Calu3 (cell line): ENCODE results near the gene ARL13A. TPM values are rescaled to one million over a fixed set of nuclear protein-coding genes. Genes with fewer than 3 reads are reported as not detected.
A peak's percentile ranks its signal among the peaks of the same experiment; 100 is the strongest.
"Not testable (repeated sequence)": the region's sequence is repeated elsewhere in the genome, so short reads cannot be mapped to it uniquely, and the experiment has no call there.

ENCODE experiments used
- BruUV-seq: library from RNA; stranded (reverse); fragments of 400-500 nt; replicated peaks from 2 replicates; lab custom pipeline; 2021; lab: Mats Ljungman, UMichigan
- CTCF ChIA-PET: fragments of 300-600 bp; sonication (Branson Sonifier 250); formaldehyde crosslinking; loops from one replicate; lab custom pipeline; 2022; ENCODE audit warnings: antibody characterized with exemption; lab: Charles Lee
- DNase-seq: peaks from one replicate; pipeline ENCODE4 v3.0.0; 2022
- H3K27ac Mint-ChIP-seq: one replicate; pipeline ENCODE4 v1.8.0; 2022; ENCODE audit warnings: mixed read lengths; ENCODE audit not compliant: unreplicated experiment
- H3K27me3 Mint-ChIP-seq: one replicate; pipeline ENCODE4 v1.8.0; 2022; ENCODE audit warnings: mixed read lengths; ENCODE audit not compliant: unreplicated experiment
- H3K36me3 Mint-ChIP-seq: one replicate; pipeline ENCODE4 v1.8.0; 2022; ENCODE audit warnings: mild to moderate bottlenecking, moderate library complexity, mixed read lengths; ENCODE audit not compliant: insufficient read depth, unreplicated experiment
- H3K4me1 Mint-ChIP-seq: one replicate; pipeline ENCODE4 v1.8.0; 2022; ENCODE audit warnings: mild to moderate bottlenecking, low read depth, mixed read lengths; ENCODE audit not compliant: unreplicated experiment
- H3K4me3 Mint-ChIP-seq: one replicate; pipeline ENCODE4 v1.8.0; 2022; ENCODE audit warnings: mild to moderate bottlenecking, low read depth, moderate library complexity, mixed read lengths; ENCODE audit not compliant: unreplicated experiment
- H3K9me3 Mint-ChIP-seq: one replicate; pipeline ENCODE4 v1.8.0; 2022; ENCODE audit warnings: low read depth, mixed read lengths; ENCODE audit not compliant: unreplicated experiment
- intact Hi-C: fragments of 100-400 bp; cut with micrococcal nuclease; formaldehyde crosslinking; loops from one replicate; pipeline ENCODE4 v1.10.0; 2022; ENCODE audit not compliant: unreplicated experiment
- total RNA-seq: library from RNA; stranded (reverse); gene quantifications from 2 replicates; pipeline ENCODE4 v1.2.3, GENCODE V29; 2022
- TF ChIP-seq, protein P1 (sequence below): fragments of 200-600 bp; IDR thresholded peaks from one replicate; pipeline ENCODE4 v1.8.0; 2022; ENCODE audit warnings: antibody characterized with exemption; ENCODE audit not compliant: unreplicated experiment

ARL13A gene
- total RNA-seq, 1 experiment from 2014 or later, result not detected

DNA sequence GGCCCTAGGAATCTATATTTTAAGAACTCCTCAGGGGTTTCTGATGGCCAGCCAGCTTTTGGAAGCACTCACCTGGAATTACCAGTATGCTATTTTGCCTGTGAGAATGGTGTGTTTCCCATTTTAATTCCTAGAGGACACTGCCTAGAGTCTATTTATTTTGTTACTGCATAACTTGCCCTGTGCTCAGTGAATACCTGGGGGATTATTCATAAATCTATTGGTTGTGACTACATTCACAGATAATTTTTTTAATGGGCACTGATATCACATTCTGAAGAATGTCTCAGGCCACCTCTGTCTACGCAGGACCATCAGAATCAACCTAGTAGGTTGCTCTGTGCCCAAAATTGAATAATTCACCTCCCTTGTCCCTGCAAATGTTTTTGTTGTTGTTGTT lies 6.7 kb downstream of the ARL13A start:
- no TSS peak for BruUV-seq
- Mint-ChIP-seq H3K27me3 (no peaks in the 10 kb centered on the region), H3K4me1 (peaks cover 19% of the 10 kb centered on the region), H3K4me3 (no peak overlapping the region), H3K9me3 (peaks cover 2% of the 10 kb centered on the region), H3K27ac (no peak overlapping the region), H3K36me3 (peaks cover 7% of the 10 kb centered on the region)
- intact Hi-C loops, result no loop called here
- DNase-seq, result no peak
- CTCF ChIA-PET, result interaction anchor here (0.6 kb wide), 1 partner anchor 73 kb away, joined by 3 read pairs; no protein-coding TSS in a partner anchor
- TF ChIP-seq, protein P1, sequence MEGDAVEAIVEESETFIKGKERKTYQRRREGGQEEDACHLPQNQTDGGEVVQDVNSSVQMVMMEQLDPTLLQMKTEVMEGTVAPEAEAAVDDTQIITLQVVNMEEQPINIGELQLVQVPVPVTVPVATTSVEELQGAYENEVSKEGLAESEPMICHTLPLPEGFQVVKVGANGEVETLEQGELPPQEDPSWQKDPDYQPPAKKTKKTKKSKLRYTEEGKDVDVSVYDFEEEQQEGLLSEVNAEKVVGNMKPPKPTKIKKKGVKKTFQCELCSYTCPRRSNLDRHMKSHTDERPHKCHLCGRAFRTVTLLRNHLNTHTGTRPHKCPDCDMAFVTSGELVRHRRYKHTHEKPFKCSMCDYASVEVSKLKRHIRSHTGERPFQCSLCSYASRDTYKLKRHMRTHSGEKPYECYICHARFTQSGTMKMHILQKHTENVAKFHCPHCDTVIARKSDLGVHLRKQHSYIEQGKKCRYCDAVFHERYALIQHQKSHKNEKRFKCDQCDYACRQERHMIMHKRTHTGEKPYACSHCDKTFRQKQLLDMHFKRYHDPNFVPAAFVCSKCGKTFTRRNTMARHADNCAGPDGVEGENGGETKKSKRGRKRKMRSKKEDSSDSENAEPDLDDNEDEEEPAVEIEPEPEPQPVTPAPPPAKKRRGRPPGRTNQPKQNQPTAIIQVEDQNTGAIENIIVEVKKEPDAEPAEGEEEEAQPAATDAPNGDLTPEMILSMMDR, result no peak

DNA sequence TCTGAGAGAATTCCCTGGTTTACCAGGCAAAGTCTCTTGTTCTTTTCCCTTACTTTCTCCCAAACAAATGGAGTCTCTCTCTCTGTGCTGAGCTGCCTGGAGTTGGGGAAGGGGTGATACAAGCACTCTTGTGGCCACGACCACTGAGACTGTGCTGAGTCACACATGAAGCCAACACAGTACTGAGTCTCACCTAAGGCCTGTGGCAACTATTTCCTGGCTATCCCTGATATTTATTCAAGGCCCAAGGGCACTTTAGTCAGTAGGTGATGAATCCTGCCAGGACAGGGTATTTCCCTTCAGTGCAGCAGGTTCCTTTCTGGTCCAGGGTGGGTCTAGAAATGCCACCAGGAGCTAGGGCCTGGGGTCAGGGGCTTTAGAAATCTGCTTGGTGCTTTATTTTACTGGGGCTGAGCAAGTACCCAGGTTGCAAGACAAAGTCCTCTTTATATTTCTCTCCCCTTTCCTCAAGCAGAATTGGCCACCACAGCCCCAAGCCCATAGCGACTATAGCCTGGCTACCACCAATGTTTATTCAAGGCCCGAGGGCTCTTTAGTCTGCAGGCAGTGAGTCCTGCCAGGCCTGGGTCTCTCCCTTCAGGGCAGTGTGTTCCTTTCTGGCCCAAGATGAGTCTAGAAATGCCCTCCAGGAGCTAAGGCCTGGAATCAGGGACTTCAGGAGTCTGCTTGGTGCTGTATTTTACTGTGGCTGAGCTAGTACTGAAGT lies 10.5 kb downstream of the ARL13A start:
- peaks cover 19% of the 10 kb centered on the region for H3K4me1 Mint-ChIP-seq
- intact Hi-C loops, result no loop called here
- H3K27me3 Mint-ChIP-seq, result no peaks in the 10 kb centered on the region
- H3K9me3 Mint-ChIP-seq, result peaks cover 2% of the 10 kb centered on the region
- H3K27ac Mint-ChIP-seq, result peak overlapping the region; percentile 83
- peaks cover 12% of the 10 kb centered on the region for H3K36me3 Mint-ChIP-seq
- TF ChIP-seq, protein P1, result no peak
- BruUV-seq, result no TSS peak
- DNase-seq, result peak; percentile 7
- no peak overlapping the region for H3K4me3 Mint-ChIP-seq
- CTCF ChIA-PET, result interaction anchor here (1.3 kb wide), 1 partner anchor 55 kb away, joined by 3 read pairs; no protein-coding TSS in a partner anchor

DNA sequence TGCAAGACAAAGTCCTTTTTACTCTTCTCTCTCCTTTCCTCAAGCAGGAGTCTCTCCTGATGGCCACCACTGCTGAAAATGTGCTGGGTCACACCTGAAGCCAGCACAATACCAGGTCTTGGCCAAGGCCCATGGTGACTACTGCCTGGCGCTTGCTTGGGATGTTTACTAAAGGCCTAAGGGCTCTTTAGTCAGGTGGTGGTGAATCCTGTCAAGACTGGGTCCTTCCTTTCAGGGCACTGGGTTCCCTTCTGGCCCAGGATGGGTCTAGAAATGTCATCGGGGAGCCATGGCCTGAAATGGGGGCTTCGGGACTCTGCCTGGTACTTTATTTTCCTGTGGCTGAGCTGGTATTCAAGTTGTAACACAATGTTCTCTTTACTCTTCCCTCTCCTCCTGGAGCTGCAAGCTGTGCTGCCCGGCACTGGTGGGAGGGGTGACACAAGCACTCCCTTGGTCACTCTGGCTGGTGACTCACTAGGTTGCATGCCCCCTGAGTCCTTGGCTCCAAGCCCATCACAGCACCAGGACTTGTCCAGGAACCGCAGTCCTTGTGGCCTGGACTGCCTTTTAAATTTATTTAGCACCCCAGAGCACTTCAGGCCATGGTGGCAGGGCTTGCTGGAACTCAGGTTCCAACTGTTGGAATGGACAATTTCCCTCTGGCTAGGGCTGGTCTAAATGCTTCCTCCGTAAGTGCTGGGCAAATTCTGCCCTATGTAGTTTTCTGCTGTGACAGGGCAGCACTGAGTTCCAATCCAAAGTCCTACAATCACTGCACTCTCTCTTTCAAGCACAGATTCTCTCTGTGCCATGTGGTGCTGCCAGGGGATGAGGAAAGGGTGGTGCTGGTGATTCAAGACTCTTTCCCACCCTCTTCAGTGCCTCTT lies 11.3 kb downstream of the ARL13A start:
- TF ChIP-seq, protein P1, result no peak
- Mint-ChIP-seq H3K4me1 (peaks cover 19% of the 10 kb centered on the region), H3K9me3 (peaks cover 2% of the 10 kb centered on the region), H3K36me3 (peaks cover 12% of the 10 kb centered on the region), H3K4me3 (no peak overlapping the region), H3K27ac (peak overlapping the region; percentile 83), H3K27me3 (no peaks in the 10 kb centered on the region)
- DNase-seq, result peak; percentile 85
- intact Hi-C loops, result no loop called here
- CTCF ChIA-PET, result interaction anchor here (1.3 kb wide), 1 partner anchor 54 kb away, joined by 3 read pairs; no protein-coding TSS in a partner anchor
- BruUV-seq, result no TSS peak

DNA sequence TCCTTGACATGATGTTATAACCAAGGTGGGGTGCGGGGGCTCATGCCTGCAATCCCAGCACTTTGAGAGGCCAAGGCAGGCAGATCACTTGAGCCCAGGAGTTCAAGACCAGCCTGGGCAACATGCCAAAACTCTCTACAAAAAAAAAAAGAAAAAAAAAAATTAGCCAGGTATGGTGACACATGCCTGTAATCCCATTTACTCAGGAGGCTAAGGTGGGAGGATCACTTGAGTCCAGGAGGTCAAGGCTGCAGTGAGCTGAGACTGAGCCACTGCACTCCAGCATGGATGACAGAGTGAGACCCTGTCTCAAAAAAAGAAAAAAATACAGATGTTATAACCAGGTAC lies 12.0 kb downstream of the ARL13A start:
- CTCF ChIA-PET, H3K9me3 Mint-ChIP-seq, H3K4me3 Mint-ChIP-seq, H3K27me3 Mint-ChIP-seq, intact Hi-C loops, BruUV-seq: not testable (repeated sequence)
- peaks cover 19% of the 10 kb centered on the region for H3K4me1 Mint-ChIP-seq
- peak; percentile 15 for DNase-seq
- H3K36me3 Mint-ChIP-seq, result peaks cover 12% of the 10 kb centered on the region
- H3K27ac Mint-ChIP-seq, result peak overlapping the region; percentile 83
